Measurements from ENCODE around the gene NAGK.

Gene NAGK

GRCh38 chr2:71117063-71117462, 48.6 kb downstream of the NAGK start:
- no peak for DNase-seq (ENCODE audit: low read depth)

GRCh38 chr2:71120195-71120594, 51.7 kb downstream of the NAGK start:
- no peak for TF ChIP-seq CTCF (conservative IDR thresholded peaks at IDR 0.05; ENCODE audit: low read depth, low read length)
- H3K4me3 ChIP-seq (ENCODE audit: low read length), result no peak overlapping the region
- no peak for DNase-seq (ENCODE audit: low read depth)

More at GRCh38 chr2:71117063-71117462, 48.6 kb downstream of the NAGK start:
- no peak for TF ChIP-seq CTCF (conservative IDR thresholded peaks at IDR 0.05; ENCODE audit: low read depth, low read length)
- H3K4me3 ChIP-seq (ENCODE audit: low read length), result no peak overlapping the region

DNA sequence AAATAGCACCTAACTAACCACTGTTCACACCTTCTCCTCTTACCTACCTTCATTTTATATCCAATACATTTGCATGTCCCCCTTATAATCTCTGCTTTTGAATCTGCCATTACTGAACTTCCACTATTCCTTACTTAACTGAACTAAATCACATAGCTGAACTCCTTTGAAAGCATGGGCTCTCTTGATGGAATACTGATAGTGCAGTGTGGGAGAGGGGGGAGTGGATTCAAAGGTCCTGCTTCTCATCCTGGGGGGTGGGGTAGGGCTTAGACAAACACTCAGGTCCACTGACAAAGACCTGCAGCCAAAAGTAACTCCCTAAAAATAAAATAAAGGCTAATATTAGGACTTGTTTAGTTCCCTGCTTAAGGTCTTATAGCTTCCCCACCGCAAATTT, 53.0 kb downstream of the NAGK start:
- H3K4me3 ChIP-seq (ENCODE audit: low read length), result no peak overlapping the region
- DNase-seq (ENCODE audit: low read depth), result no peak
- no peak for TF ChIP-seq CTCF (conservative IDR thresholded peaks at IDR 0.05; ENCODE audit: low read depth, low read length)

GRCh38 chr2:71122387-71123298, 54.2 kb downstream of the NAGK start:
- peak; percentile 27 for DNase-seq (ENCODE audit: low read depth)
- no peak overlapping the region for H3K4me3 ChIP-seq (ENCODE audit: low read length)
- TF ChIP-seq CTCF (conservative IDR thresholded peaks at IDR 0.05; ENCODE audit: low read depth, low read length), result no peak

DNA sequence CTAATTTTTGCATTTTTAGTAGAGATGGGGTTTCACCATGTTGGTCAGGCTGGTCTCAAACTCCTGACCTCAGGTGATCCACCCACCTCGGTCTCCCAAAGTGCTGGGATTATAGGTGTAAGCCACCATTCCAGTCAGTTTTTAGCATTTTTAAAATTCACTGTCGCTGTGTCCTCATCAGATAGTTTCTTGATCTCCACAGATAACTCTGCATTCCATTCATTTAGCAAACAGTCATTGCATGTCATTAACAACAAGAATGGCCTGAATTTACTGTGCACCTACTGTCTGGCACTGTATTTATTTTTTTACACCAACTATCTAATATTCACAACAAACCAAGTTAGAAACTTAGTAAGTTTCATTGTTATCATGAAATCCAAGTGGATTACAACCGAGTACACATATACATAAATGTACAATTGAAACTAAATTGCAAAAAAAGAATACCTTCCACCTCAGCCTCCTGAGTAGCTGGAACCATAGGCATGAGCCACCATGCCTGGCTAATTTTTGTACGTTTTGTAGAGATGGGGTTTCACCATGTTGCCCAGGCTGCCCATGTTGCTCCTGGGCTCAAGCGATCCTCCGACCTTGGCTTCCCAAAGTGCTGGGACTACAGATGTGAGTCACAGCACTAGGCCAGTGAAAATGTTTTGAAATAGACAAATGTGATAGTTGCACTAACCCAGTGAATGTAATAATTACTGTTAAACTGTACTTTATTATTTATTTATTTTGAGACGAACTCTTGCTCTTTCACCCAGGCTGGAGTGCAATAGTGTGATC, 57.3 kb downstream of the NAGK start:
- TF ChIP-seq CTCF (conservative IDR thresholded peaks at IDR 0.05; ENCODE audit: low read depth, low read length), result no peak
- H3K4me3 ChIP-seq (ENCODE audit: low read length), result no peak overlapping the region
- no peak for DNase-seq (ENCODE audit: low read depth)

DNA sequence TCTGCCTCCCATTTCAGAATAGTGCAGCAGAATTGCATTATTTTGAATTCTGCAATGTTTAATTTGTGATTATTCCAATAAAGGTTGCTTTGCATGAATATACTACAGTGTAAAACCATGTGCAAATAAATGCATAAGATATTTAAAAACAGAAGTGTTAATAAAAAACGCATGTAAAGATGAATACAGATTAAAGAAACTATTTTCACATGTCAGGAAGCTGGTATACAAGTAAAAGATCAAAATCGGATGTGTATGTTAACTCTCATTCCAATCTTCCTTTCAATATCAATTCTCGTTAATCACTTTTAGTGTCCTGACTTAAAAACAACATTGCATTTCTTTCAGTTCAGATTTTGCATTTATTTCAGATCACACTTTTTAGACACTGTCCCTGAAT, 58.5 kb downstream of the NAGK start:
- no peak for DNase-seq (ENCODE audit: low read depth)
- TF ChIP-seq CTCF (conservative IDR thresholded peaks at IDR 0.05; ENCODE audit: low read depth, low read length), result no peak
- H3K4me3 ChIP-seq (ENCODE audit: low read length), result no peak overlapping the region
